GM21723 (cell line): ENCODE data around the gene ASTN2.

ENCODE experiments used
- ATAC-seq: cut with Tn5 transposase; IDR thresholded peaks from one replicate; pipeline ENCODE4 v1.9.1; 2021; ENCODE audit warnings: mild to moderate bottlenecking, moderate library complexity; ENCODE audit not compliant: unreplicated experiment

ASTN2 gene

DNA sequence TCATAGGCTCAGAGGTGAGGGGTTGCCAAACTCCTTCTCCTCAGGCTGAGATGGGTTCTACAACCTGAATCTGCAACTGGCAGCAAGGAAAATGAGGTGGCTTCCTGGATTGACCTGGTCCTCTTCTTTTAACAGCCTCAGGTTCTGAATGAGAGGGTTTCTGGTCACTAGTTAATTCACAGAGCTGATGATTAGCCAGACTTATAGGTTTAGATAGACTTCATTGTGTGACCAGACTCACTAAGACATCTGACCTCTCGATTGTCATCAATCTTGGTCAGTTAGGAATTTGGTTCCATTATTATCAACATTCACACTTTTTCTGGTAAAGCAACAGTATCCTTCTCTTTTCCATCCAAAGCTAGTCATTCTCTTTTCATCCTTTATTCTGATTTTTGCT lies 1003.4 kb downstream of the ASTN2 start:
- ATAC-seq, result no peak

DNA sequence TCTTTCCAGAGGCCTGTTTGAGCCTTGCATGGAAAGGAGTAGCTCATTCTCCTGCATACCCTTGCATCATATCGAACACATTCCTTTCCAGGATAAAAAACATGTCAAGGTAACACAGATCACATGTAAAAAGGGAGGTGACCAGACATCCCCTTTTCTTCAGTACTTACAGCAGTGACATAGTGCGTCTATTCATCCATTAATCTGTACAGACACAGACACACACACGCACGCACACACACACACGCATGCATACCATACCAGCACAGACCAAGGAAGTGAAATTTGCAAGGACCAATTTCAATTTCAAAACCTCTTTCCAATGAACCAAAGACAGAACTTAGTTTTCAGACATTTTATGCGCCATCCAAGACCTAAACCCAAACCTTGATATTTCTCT lies 1005.2 kb downstream of the ASTN2 start:
- no peak for ATAC-seq

DNA sequence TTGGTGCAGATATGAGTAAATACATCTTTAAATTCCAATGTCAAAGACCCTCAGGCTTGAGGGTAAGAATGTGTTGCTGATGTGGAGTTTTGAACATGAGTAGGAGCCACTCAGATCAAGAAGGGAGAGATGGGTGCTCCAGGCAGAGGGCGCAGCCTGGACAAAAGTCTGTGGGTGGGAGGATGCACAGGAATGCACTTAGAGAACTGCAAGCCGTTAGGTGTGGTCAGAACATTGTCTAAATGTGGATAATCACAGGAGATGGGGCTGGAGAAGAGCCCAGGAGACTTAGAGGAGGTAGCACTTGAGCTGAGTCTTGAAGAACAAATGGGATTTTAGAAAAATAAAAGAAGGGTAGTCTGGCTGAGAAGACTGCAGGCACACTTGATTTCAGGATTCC lies 1005.7 kb downstream of the ASTN2 start:
- no peak for ATAC-seq

DNA sequence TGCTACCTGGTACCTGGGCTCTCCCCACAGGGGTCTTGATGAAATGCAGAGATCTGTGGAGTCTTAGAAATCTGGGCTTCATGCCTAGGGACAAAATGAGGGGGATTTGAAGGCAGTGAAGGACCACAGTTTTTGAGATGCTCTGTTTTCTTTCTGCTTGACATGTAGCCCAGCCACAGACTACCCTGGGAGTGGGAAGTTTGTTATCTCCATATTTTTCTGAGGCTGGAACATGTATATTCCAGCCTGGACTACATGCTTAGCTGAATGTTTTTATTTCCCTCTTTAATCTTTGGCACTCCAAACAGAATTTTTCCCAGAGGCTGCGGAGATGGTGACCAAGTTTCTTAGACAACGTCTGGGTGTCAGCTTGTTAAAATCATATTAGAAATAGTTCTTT lies 1008.4 kb downstream of the ASTN2 start:
- ATAC-seq, result no peak

DNA sequence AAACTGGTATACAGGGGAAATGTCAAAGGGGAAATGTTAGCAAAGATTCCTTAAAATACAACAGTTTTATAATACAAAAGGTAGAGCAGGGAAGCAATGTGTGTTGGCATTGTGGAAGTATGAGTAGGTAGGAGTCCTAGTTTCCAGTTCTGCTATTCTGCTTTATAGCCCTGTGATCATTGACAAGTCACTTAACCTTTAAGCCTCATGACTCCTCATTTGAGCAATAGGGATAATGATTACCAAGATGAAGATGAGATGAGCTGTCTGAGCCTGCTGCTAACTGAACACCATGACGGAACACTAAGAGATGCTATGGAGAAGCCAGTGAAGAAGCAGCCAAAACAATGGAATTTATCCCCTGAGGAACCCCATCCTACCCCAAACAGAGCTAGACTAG lies 1009.5 kb downstream of the ASTN2 start:
- no peak for ATAC-seq

DNA sequence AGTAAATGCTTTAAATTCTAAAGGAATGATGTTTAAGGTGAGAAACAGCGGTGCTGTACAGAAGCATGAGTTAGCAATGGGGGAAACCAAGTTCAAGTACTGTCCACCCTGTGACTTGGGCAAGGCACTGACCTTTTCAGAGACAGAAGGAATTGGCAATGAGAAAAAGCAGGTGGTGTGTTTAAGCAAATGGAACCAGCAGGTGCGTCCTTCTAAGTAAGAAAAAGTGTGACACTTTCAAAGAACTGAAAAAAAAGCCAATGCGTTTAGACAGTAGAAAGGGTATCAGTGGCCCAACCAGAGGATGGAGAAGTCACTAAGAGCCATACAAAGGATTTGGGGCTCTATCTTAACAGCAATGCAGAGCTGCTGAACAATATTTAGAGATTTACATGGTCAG lies 1010.6 kb downstream of the ASTN2 start:
- no peak for ATAC-seq

DNA sequence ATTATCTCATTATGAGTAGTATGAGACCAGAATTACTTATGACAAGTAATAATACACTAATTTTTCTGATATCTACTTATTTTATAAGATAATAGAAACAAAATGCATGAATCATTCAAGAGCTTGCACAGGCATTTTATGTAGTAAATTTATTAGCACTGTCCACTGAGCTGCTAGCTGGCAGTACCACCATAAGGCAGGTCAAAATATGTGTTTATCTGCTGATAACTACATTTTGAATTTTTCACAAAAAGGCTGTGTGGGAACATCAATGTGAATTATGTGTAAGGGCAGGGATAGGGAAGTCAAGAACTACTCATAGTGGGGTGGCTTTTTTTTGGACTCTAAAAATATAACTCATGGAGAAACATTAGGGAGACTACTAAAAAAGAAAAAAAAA lies 1011.7 kb downstream of the ASTN2 start:
- no peak for ATAC-seq

DNA sequence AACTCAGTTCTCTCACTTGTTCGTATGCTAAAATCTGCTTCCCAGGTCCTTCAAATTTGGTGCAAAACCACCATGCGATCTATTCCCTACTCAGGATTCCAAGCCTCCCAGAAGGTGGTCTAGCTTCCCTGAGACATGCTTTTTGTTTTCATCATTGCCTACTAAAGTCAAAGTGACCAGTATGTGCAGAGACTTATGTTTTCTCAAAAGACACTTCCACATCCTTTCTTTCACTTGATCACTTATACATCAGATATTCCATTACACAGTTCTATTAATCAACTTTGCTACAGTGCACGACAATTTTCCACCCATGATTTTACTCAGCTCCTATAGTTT lies 1019.2 kb downstream of the ASTN2 start:
- ATAC-seq, result no peak

DNA sequence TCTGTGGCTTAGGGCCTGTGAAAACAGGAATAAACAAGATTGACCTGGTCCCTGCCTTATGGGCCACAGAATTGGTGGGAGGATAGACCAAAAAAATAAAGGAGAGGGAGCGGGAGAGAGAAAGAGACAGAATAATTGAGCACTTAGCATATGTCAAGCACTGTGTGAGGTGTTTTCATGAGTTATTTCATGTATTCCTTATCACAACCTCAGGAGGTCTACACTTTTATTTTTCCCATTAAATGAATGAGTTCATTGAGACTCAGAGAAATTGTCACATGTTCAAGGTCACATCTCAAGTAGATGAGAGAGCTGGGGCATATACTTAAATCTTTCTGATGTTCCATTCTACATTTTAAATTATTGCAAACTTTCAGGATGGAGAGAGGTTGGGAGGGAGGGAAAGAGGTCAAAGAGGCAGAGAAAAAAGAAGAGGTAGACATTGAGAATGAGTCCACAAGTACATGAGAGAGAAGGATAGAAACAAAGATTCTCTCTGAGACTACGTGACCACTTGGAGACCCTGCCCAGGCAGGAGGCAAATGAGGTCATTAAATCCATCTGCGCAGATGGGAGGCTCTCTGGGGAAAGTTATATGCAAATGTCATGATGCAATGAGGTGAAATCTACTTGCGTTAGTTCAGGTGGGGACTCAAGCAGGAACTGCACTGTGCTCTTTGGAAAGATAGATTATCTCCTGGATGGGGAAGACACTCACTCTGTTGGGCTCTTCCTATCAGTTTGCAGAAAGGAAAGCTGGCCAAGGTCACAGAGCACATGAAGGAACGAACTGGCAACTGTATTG lies 1019.8 kb downstream of the ASTN2 start:
- no peak for ATAC-seq

DNA sequence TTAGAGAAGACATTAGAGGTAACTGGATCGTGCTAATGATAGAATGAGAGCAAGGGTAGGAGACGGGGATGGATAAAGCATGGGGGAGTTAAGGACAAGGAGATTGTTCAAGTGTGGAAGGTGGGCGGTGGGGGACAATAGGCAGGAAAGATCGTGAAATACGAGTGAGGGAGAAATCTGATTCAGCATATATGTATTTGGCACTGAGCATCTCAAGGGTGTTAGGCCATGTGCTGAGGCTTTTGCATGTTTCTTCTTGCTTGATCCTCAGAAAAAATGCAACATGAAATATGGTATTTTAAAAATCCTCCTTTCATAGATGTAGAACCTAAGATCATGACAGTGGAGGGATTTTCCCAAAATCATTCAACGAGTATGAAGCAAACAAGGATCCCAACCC lies 1020.8 kb downstream of the ASTN2 start:
- no peak for ATAC-seq

DNA sequence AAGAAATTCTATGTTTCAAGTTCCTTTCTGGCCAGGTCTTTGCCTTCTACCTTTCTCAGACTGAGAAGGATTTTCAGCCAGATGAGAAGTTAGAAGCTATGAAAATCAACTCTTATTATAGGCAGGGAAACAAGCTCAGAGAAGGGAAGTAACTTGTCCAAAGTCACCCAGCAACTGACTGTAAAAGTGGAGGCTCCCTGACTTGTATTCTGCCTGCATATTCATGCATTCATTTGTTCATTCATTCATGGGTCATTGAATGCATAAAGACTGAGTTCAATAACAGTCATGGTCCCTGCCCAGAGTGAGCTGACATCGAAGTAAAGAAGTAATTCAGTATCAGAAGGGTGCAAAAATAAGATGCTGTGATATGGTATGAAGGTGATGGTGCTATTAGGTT lies 1021.7 kb downstream of the ASTN2 start:
- no peak for ATAC-seq

DNA sequence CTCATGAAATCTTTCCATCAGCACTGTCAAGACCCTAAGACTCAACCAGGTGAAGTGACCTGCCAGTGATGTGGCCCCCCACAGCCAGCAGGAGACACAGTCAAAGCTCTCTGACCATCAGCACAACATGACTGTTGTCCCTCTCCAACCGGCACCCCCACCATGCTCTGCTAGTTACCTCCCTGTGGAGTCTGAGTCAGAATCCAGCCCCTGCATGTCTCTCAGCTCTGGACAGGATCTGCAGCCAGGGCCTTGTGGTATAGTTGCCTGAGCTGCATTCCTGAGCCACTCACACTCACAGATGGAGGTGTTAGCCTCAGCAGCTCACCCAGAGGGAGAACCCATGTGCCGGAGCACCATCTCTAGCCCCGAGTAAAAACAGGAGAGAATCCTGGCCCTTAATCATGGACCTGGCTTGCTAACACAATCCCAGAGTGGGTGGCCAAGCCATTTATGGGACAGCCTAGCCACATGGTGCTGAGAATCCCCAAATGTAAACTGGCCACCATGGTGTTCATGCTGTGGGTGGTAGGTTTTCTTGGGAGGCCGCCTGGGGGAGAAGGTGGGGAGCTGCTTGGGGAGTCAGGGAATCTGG lies 1023.5 kb downstream of the ASTN2 start:
- ATAC-seq, result no peak

DNA sequence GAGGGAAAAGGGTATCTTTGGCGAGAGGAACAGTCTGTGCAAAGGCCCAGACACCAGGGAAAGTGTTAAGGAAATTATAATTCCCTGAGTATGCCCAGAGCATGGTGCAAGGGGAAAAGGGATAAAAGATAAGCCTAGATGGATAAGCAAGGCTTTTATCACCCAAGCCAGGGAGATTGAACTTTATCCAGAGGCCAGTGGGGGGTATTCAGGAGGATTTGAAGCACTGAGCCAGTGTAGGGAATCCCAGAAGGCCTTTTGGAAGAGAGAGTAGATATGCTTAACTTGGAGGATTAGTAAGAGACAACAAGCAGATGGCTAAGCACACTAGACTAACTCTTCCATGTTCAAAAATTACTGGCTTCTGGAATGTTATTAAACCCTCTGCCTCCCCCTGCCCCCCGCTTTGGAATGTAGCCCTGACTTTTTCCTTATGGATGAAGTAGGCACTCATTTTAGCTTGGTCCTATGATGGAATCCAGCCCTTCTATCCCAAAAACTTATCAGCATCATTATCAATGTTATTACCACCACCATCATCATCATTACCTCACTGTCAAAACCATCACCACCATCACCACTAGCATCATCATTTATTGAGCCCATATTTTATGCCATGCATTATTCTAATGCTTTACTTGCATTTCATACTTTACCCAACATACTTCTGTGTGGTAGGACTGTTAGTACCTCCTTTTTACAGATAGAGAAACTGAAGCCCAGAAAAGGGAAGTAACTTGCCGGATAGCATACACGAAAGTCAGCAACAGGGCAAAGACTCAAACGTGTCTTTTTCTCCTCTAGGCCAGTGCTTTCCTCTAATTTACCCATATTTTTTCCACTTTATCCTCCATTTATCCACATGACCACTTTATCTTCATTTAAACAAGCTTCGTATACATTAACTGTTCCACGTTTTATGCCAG lies 1024.3 kb downstream of the ASTN2 start:
- peak; percentile 87 for ATAC-seq

DNA sequence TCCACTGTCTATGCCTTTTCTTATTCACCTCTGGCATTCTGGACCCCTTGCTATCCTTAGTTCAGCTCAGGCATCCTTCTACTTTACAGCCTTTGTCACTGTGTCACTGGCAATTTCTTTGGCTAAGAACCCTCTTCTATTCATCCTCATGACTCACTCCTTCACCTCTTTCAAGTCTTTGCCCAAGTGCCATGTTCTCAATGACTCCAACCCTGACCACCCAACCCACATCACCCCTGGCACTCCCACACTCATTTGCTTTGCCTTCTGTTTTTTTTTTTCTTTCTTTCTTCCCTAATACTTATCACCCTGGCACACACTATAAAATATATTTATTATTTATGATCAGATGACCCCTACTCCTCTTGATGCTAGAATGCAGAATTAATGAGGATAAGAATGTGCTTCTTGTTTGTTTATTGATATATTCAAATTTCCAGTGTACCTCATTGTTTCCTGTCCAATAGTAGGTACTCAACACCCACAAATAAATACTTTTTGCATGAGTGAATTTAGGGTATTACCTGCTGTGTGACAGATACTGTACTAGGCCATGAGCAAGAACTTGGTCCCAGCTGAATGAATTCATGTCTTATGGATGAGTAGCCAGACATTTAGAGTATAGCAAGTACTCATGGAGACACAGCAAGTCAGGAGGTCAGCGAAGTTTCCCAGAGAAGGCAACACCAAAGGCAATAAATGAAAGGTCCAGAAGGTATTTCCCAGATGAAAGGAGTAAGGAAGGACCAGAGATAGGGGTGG lies 1025.1 kb downstream of the ASTN2 start:
- no peak for ATAC-seq

DNA sequence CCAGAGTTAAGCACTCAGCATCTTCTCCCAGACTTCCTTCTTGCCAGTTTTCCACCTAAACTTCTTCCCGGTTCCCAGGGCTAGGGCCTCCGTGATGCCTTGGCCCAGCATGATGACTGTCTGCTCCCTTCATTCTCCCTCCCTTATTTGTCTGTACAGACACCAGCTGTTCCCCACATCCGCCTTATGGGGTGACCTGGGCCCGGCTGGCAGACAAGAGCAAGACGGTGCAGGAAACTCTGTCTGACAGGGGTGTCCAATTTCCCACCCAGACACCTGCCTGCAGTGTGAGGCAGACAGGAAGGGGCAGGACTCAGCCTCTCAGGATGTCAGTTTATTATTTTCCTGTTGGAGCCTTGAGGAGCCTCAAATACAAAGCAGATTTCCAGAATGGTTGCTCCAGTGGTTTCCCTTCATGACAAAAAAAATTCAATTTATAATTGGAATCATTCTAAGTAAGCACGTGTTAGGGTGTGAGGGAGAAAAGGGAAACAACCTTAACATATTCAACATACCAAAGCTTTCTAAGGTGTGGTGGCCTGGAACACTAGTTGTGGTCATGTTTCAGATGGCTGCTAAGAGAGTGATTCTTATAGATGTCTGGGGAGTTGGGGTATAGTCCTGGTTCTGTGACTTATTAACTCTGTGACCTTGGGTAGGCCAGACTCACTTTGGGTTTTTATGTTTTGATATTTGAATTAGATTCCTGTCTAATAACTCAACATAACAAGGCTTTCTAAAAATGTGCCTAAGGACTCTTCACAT lies 1026.7 kb downstream of the ASTN2 start:
- ATAC-seq, result no peak

DNA sequence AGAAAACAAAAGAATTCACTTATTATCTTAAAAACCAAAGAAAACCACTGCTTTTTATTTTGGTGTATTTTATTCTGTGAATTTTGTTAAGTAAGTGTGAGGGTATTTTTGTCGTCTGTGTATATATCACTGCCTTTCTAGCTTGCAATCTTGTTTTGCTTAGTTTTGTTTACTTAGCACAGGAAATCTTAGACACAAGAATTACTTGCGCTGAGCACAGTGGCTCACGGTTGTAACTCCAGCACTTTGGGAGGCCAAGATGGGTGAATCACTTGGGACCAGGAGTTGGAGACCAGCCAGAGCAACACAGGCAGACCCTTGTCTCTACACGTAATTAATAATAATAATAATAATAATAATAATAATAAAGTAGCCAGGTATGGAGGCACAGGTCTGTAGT lies 1030.9 kb downstream of the ASTN2 start:
- ATAC-seq, result no peak

DNA sequence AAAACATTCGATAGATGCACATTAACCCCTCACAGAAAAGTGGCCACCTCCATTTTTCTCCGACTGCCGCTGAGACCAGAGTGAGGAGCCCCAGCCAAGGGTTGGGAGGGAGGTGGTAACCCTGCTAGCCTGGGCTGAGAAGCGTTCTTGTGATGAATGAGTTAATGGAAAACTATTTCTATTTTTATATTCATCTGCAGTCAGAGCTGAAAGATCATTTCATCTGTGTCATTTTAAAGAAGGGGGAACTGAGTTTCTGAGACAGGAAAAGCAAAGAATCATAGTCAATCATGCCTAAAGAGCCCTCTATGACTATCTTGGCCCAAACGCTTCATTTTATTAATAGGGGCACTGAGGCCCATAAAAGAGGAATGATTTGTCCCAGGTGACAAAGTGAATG lies 1031.7 kb downstream of the ASTN2 start:
- ATAC-seq, result no peak

DNA sequence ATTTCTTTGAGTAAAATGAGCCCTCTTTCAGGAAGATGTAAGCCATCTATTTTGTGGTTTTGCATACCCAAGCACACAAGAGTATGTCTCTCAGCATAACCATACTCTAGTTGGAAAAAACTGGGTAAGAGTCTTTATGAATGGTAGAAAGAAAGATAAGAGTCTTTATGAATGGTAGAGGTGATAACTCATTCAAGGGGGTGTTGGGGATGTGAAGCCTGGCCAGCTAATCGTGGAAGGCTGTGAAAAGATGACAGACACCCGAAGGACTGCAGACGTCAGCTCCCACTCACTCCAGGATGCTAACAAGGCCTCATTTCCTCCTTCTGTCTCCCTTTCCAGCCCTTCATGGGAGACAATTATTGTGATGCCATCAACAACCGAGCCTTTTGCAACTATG lies 1032.8 kb downstream of the ASTN2 start:
- ATAC-seq, result no peak

DNA sequence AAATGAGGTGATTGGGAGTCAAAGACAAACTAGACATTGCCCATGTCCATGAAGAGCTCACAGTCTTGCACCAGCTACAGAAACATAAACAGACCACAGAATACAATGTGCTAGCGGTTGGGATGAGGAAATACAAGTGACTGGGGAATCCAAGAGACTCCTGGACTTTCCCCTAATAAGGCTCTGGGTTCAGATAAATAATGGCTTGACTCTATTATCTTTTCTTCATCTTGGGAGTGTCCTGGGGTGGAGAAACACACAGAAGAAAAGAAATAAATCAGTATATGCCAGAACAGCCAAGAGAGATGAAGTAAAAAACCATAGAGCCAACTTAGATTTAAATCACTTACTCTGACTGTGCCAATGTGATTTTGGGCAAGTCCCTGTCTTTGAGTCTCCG lies 1033.5 kb downstream of the ASTN2 start:
- ATAC-seq, result no peak

DNA sequence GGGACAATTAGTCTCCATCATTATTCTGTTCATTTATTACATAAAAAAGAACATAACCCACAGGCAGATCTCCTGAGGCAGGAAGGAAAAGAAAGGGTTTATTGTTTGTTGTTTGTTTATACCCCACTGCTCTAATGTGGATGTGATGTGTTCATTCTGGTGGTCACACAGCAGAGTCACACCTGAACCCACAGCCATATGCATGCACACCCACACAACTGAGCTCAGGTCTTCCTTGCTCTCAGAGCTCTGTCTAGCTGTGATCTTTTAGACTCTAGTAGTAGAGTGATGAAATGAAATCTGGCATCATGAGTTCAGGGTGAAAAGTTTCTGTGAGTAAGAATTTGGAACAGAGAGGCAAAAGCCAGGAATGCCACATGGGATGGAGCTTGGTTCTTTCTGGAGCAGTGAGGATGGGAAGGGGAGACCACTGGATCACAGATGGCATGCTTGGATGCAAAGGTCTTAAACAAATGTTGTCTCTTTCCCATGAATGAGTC lies 1034.3 kb downstream of the ASTN2 start:
- ATAC-seq, result no peak
